Stimulated activated CD4-positive, alpha-beta T cell treated with anti-CD3 and anti-CD28 coated beads, Interleukin-1b, Interleukin-23, amount 100 ng/mL, for 24 hours (primary cell): ENCODE measurements around the gene CACNA1A.

ENCODE experiments used
- DNase-seq, 4 experiments: peaks; one replicate each; pipeline ENCODE4 v3.0.0-alpha.2; 2020; ENCODE audit warnings: low read depth in 4 of 4, low spot score in 1 of 4

CACNA1A gene

GRCh38 chr19:13238891-13239534 lies 267.3 kb downstream of the CACNA1A start:
- no peak for DNase-seq

- DNase-seq: peak; percentile 16 to 63 (median 40)
Observed at GRCh38 chr19:13234518-13234917, 271.8 kb downstream of the CACNA1A start.

GRCh38 chr19:13231663-13232062 lies 274.6 kb downstream of the CACNA1A start:
- no peak for DNase-seq

DNA sequence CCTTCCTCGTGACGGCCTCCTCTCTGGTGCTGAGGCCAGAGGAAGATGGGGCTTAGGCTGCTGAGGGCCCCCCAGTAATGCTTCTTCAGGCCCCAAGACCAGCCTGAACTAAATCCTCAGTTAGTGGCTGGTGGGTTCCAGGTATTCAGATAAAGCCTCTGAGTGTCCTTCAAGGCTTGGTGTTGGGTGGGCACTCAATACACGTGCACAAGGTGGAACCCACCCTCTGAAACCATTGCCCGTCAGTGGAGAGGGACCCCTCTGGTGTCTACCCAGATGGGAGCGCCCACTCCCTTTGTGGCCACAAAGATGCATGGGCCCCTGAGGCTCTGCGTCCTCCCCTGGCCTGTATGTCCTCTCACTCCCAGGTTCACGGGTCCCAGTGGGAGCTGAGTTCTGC lies 277.0 kb downstream of the CACNA1A start:
- DNase-seq: no peak

DNA sequence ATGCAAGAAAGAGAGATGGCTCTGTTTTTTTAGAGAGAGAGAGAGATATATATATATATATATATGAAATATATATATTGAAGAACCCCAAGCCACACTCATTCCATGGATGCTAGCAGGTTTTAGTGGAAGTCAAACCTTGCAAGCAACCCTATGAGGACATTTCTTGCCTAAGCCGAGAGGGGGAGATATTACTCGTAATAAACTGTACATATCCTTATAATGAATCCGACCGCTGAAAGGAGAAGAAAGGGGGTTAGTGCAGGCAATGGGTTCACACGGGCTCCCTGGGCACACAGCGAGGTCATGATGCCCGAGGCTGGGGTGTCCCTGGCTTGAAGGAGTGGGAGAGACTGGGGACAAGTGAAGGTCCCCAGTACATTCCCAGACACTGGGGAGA lies 277.7 kb downstream of the CACNA1A start:
- DNase-seq: no peak

DNA sequence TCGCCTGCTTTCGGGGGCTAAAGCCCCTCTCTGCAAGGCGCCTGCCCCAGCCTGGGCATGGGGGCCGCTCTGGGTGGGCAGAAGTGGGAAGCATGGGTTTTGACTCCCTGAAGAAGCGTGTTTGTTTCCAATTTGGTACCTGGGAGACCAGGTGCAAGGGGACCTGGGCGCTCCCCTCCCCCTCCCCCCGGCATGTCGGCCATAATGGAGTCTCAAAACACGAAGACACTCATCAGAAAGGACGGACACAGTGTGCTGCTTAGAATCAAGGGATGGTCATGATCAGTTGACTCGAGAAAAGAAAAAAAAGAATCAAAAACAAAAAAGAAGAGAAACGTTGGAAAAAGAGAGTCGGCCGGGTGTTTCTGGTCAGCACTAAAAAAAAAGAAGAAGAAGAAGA lies 279.3 kb downstream of the CACNA1A start:
- no peak for DNase-seq

DNA sequence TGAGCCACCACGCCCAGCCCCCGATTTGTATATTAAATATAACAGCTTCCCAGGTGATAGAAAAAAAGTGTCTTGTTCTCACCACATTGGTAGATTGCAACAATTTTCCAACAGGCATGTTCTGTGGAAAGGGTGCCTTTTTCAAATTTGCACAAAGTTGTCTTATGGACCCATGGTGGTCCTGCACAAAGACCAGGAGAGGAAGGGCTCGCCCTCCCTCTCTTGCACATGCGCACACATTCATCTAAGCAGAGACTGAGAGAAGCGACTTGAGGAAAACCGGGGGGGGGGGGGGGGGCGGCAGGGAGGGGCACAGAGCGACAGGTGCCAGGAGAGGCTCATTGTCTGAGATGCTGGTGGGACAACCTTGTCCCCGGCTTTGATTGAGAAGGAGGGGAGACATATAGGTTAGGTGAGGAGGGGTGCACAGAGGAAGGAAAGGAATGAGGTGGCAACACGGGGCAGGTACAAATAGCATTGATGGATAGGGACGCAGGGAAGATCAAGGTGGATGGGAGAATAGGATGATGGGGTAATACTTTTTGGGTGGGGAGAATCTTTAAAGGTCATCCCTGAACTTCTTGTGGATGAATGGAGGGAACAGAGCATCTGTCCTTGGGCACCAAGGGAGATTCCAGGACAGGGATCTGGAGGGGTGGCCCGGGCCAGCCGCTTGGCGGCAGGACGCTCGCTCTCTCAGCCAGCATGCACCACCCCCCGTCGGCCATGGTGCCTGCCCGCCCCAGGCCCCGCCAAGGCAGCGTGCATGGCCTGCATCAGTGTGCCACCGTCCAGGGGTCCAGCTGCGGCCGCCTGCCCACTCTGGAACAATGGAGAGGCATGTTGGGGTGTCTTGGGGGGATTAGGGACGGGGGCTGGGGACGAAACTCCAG lies 280.1 kb downstream of the CACNA1A start:
- DNase-seq: no peak

DNA sequence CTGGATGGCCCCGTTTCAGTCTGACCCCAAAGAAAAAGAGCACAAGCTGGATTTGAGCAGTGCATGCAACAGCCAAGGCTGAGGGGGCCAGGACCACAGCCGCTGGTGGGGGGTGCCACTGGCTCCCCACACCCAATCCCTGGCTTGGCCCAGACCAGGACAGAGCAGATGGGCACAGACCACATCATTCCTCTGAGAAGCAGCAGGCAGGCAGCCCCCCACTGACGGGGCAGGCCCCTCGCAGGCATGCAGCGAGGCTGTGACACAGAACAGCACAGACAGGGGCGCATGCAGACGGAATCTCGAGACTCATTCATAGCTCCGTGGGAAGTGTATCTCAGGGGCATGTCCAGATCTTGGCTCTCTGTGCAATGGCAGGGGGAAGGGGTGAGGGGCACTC lies 281.2 kb downstream of the CACNA1A start:
- DNase-seq: no peak

DNA sequence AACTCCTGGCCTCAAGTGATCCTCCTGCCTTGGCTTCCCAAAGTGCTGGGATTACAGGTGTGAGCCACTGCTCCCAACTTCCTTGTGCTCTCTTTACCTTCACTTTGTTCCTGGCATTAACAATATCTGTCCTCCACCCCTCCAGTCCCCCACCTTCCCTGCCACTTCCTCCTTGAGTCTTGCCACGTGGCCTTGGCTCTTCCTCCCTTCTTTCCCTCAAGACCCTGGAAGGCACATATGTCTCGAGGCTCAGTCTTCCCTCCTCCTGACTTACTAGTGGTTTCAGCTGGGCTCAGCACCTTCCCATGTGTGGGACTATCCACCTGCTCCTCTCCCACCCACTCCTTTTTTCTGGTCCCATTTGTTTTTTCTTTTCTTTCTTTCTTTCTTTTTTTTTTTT lies 285.4 kb downstream of the CACNA1A start:
- DNase-seq: no peak

DNA sequence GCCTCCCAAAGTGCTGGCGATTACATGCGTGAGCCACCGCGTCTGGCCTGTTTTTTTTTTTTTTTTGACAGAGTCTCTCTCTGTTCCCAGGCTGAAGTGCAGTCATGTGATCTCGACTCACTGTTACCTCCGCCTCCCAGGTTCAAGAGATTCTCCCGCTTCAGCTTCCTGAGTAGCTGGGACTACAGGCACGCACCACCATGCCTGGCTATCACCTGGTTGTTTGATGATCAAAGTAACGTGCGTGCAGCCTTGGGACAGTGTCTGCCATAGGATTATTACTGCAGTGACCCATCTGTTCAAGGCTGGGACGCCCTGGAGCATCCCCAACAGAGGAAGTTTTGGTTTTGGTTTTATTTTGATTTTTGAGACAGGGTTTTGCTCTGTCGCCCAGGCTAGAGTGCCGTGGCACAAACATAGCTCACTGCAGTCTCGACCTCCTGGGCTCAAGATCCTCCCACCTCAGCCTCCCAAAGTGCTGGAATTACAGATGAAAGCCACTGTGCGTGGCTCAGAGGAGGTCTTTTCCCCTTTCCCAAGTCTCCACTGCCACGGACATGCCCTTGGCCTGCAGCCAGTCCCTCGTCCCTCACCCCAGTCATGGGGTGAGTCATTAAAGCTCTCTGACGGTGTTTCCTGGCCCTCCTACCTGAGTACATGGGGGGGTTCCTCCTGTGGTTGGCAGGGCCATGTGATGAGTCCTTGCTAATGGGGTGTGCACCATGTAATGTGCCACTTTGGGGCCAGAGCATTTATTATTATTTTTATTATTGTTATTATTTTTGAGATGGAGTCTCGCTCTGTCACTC lies 290.5 kb downstream of the CACNA1A start:
- no peak for DNase-seq

GRCh38 chr19:13214036-13214730 lies 292.1 kb downstream of the CACNA1A start:
- DNase-seq: no peak

GRCh38 chr19:13212759-13213330 lies 293.4 kb downstream of the CACNA1A start:
- DNase-seq: peak; percentile 47 to 67 (median 62)

- DNase-seq: no peak
Observed at GRCh38 chr19:13211426-13212308, 294.6 kb downstream of the CACNA1A start.

GRCh38 chr19:13210941-13211340 lies 295.3 kb downstream of the CACNA1A start:
- no peak for DNase-seq

- no peak for DNase-seq
Observed at GRCh38 chr19:13210339-13210775, 295.9 kb downstream of the CACNA1A start.

GRCh38 chr19:13209484-13210338 lies 296.6 kb downstream of the CACNA1A start:
- DNase-seq: no peak

GRCh38 chr19:13208672-13209483 lies 297.4 kb downstream of the CACNA1A start:
- DNase-seq: no peak
